ENCODE data around the gene DOK1.

DOK1 gene

GRCh38 chr2:74577448-74577847 lies 22.9 kb downstream of the DOK1 start:
- peak overlapping the region; percentile 53 for H3K9ac ChIP-seq (ENCODE audit: low read length)
- no peak for DNase-seq (ENCODE audit: low read depth)
- H3K4me1 ChIP-seq (ENCODE audit: control insufficient read depth, insufficient read depth, low read length), result peaks cover 39% of the 10 kb centered on the region
- H3K9me3 ChIP-seq (ENCODE audit: control insufficient read depth, low read length), result no peaks in the 10 kb centered on the region
- H3K36me3 ChIP-seq (ENCODE audit: control insufficient read depth, insufficient read depth, low read length, severe bottlenecking), result no peaks in the 10 kb centered on the region
- peak overlapping the region; percentile 51 for H3K4me3 ChIP-seq (ENCODE audit: low read length)
- H3K27me3 ChIP-seq (replicated peaks; ENCODE audit: control insufficient read depth, insufficient read depth, low read length), result no peaks in the 10 kb centered on the region

GRCh38 chr2:74578408-74578807 lies 23.9 kb downstream of the DOK1 start:
- H3K9ac ChIP-seq (ENCODE audit: low read length), result no peak overlapping the region
- no peak overlapping the region for H3K4me3 ChIP-seq (ENCODE audit: low read length)
- H3K36me3 ChIP-seq (ENCODE audit: control insufficient read depth, insufficient read depth, low read length, severe bottlenecking), result no peaks in the 10 kb centered on the region
- no peaks in the 10 kb centered on the region for H3K9me3 ChIP-seq (ENCODE audit: control insufficient read depth, low read length)
- H3K4me1 ChIP-seq (ENCODE audit: control insufficient read depth, insufficient read depth, low read length), result peaks cover 43% of the 10 kb centered on the region
- no peak for DNase-seq (ENCODE audit: low read depth)
- H3K27me3 ChIP-seq (replicated peaks; ENCODE audit: control insufficient read depth, insufficient read depth, low read length), result no peaks in the 10 kb centered on the region

GRCh38 chr2:74581463-74581862 lies 26.9 kb downstream of the DOK1 start:
- no peak overlapping the region for H3K9ac ChIP-seq (ENCODE audit: low read length)
- no peaks in the 10 kb centered on the region for H3K36me3 ChIP-seq (ENCODE audit: control insufficient read depth, insufficient read depth, low read length, severe bottlenecking)
- peaks cover 31% of the 10 kb centered on the region for H3K4me1 ChIP-seq (ENCODE audit: control insufficient read depth, insufficient read depth, low read length)
- no peaks in the 10 kb centered on the region for H3K27me3 ChIP-seq (replicated peaks; ENCODE audit: control insufficient read depth, insufficient read depth, low read length)
- H3K9me3 ChIP-seq (ENCODE audit: control insufficient read depth, low read length), result no peaks in the 10 kb centered on the region
- H3K4me3 ChIP-seq (ENCODE audit: low read length), result no peak overlapping the region
- DNase-seq (ENCODE audit: low read depth), result no peak

GRCh38 chr2:74582184-74582583 lies 27.7 kb downstream of the DOK1 start:
- Histone ChIP-seq H3K9me3 (ENCODE audit: control insufficient read depth, low read length) (no peaks in the 10 kb centered on the region), H3K4me1 (ENCODE audit: control insufficient read depth, insufficient read depth, low read length) (peaks cover 24% of the 10 kb centered on the region), H3K9ac (ENCODE audit: low read length) (no peak overlapping the region), H3K27me3 (replicated peaks; ENCODE audit: control insufficient read depth, insufficient read depth, low read length) (no peaks in the 10 kb centered on the region), H3K4me3 (ENCODE audit: low read length) (no peak overlapping the region), H3K36me3 (ENCODE audit: control insufficient read depth, insufficient read depth, low read length, severe bottlenecking) (no peaks in the 10 kb centered on the region)
- DNase-seq (ENCODE audit: low read depth), result no peak

GRCh38 chr2:74583504-74583903 lies 29.0 kb downstream of the DOK1 start:
- Histone ChIP-seq H3K9ac (ENCODE audit: low read length) (peak overlapping the region; percentile 68), H3K27me3 (replicated peaks; ENCODE audit: control insufficient read depth, insufficient read depth, low read length) (no peaks in the 10 kb centered on the region), H3K9me3 (ENCODE audit: control insufficient read depth, low read length) (no peaks in the 10 kb centered on the region), H3K36me3 (ENCODE audit: control insufficient read depth, insufficient read depth, low read length, severe bottlenecking) (no peaks in the 10 kb centered on the region), H3K4me3 (ENCODE audit: low read length) (peak overlapping the region; percentile 12), H3K4me1 (ENCODE audit: control insufficient read depth, insufficient read depth, low read length) (peaks cover 15% of the 10 kb centered on the region)
- peak; percentile 72 for DNase-seq (ENCODE audit: low read depth)

GRCh38 chr2:74584088-74584645 lies 29.6 kb downstream of the DOK1 start:
- no peaks in the 10 kb centered on the region for H3K9me3 ChIP-seq (ENCODE audit: control insufficient read depth, low read length)
- H3K36me3 ChIP-seq (ENCODE audit: control insufficient read depth, insufficient read depth, low read length, severe bottlenecking), result no peaks in the 10 kb centered on the region
- no peaks in the 10 kb centered on the region for H3K27me3 ChIP-seq (replicated peaks; ENCODE audit: control insufficient read depth, insufficient read depth, low read length)
- peaks cover 15% of the 10 kb centered on the region for H3K4me1 ChIP-seq (ENCODE audit: control insufficient read depth, insufficient read depth, low read length)
- peak overlapping the region; percentile 59 for H3K9ac ChIP-seq (ENCODE audit: low read length)
- peak overlapping the region; percentile 12 for H3K4me3 ChIP-seq (ENCODE audit: low read length)
- DNase-seq (ENCODE audit: low read depth), result peak; percentile 76

- Histone ChIP-seq H3K4me1 (ENCODE audit: control insufficient read depth, insufficient read depth, low read length) (peaks cover 15% of the 10 kb centered on the region), H3K27me3 (replicated peaks; ENCODE audit: control insufficient read depth, insufficient read depth, low read length) (no peaks in the 10 kb centered on the region), H3K36me3 (ENCODE audit: control insufficient read depth, insufficient read depth, low read length, severe bottlenecking) (no peaks in the 10 kb centered on the region), H3K9ac (ENCODE audit: low read length) (peak overlapping the region; percentile 15), H3K9me3 (ENCODE audit: control insufficient read depth, low read length) (no peaks in the 10 kb centered on the region), H3K4me3 (ENCODE audit: low read length) (no peak overlapping the region)
- no peak for DNase-seq (ENCODE audit: low read depth)
Measured at GRCh38 chr2:74585406-74586185, 31.1 kb downstream of the DOK1 start.

GRCh38 chr2:74587664-74588277 lies 33.3 kb downstream of the DOK1 start:
- no peaks in the 10 kb centered on the region for H3K36me3 ChIP-seq (ENCODE audit: control insufficient read depth, insufficient read depth, low read length, severe bottlenecking)
- peak; percentile 89 for DNase-seq (ENCODE audit: low read depth)

GRCh38 chr2:74588664-74589063 lies 34.1 kb downstream of the DOK1 start:
- H3K27me3 ChIP-seq (replicated peaks; ENCODE audit: control insufficient read depth, insufficient read depth, low read length), result no peaks in the 10 kb centered on the region
- H3K9me3 ChIP-seq (ENCODE audit: control insufficient read depth, low read length), result no peaks in the 10 kb centered on the region
- no peak for DNase-seq (ENCODE audit: low read depth)
- H3K36me3 ChIP-seq (ENCODE audit: control insufficient read depth, insufficient read depth, low read length, severe bottlenecking), result no peaks in the 10 kb centered on the region
- H3K4me3 ChIP-seq (ENCODE audit: low read length), result no peak overlapping the region
- H3K4me1 ChIP-seq (ENCODE audit: control insufficient read depth, insufficient read depth, low read length), result peaks cover 9% of the 10 kb centered on the region
- no peak overlapping the region for H3K9ac ChIP-seq (ENCODE audit: low read length)

More at GRCh38 chr2:74587664-74588277, 33.3 kb downstream of the DOK1 start:
- Histone ChIP-seq H3K4me3 (ENCODE audit: low read length) (no peak overlapping the region), H3K4me1 (ENCODE audit: control insufficient read depth, insufficient read depth, low read length) (peaks cover 15% of the 10 kb centered on the region), H3K9me3 (ENCODE audit: control insufficient read depth, low read length) (no peaks in the 10 kb centered on the region), H3K9ac (ENCODE audit: low read length) (no peak overlapping the region), H3K27me3 (replicated peaks; ENCODE audit: control insufficient read depth, insufficient read depth, low read length) (no peaks in the 10 kb centered on the region)

- H3K9ac ChIP-seq (ENCODE audit: low read length), result no peak overlapping the region
- no peak for DNase-seq (ENCODE audit: low read depth)
- no peaks in the 10 kb centered on the region for H3K9me3 ChIP-seq (ENCODE audit: control insufficient read depth, low read length)
- H3K4me3 ChIP-seq (ENCODE audit: low read length), result no peak overlapping the region
- H3K36me3 ChIP-seq (ENCODE audit: control insufficient read depth, insufficient read depth, low read length, severe bottlenecking), result no peaks in the 10 kb centered on the region
- peaks cover 7% of the 10 kb centered on the region for H3K27me3 ChIP-seq (replicated peaks; ENCODE audit: control insufficient read depth, insufficient read depth, low read length)
- no peaks in the 10 kb centered on the region for H3K4me1 ChIP-seq (ENCODE audit: control insufficient read depth, insufficient read depth, low read length)
Measured at GRCh38 chr2:74593826-74594772, 39.6 kb downstream of the DOK1 start.

- Histone ChIP-seq H3K9ac (ENCODE audit: low read length) (no peak overlapping the region), H3K9me3 (ENCODE audit: control insufficient read depth, low read length) (no peaks in the 10 kb centered on the region), H3K36me3 (ENCODE audit: control insufficient read depth, insufficient read depth, low read length, severe bottlenecking) (no peaks in the 10 kb centered on the region), H3K27me3 (replicated peaks; ENCODE audit: control insufficient read depth, insufficient read depth, low read length) (peaks cover 13% of the 10 kb centered on the region), H3K4me1 (ENCODE audit: control insufficient read depth, insufficient read depth, low read length) (no peaks in the 10 kb centered on the region), H3K4me3 (ENCODE audit: low read length) (no peak overlapping the region)
- no peak for DNase-seq (ENCODE audit: low read depth)
Measured at GRCh38 chr2:74596584-74596983, 42.1 kb downstream of the DOK1 start.
